ENCODE data around the gene CRYBB1.
A peak's percentile ranks its signal among the peaks of the same experiment; 100 is the strongest.

Gene CRYBB1

GRCh38 chr22:26617271-26618199 lies at the start of gene CRYBB1:
CRYBB1 (minus strand) TSS chr22:26618027; CDS start chr22:26616319, 1,708 bp downstream.
- no peak for DNase-seq

- DNase-seq, result no peak
These were observed 49.3 kb upstream of the CRYBB1 start for GRCh38 chr22:26667140-26667539.

DNA sequence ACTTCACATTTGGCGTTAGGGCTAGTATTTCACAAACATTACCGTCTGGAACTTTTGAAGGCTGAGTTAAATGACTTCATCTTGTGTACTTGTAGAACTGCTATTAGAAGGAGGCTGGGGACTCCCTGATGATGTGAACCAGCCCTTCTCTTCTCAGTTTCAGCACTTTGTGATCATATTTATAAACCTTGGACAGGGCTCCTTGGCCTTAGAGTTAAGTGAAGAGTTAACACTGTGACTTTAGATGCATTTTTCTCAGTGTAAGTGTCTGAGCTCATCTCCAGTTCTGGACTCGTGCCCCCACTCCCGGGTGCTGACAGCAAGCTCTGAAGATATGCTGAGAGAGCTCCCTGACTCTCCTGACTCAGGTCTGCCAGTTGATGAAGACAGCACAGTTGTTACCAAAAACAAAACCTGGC lies 48.0 kb upstream of the CRYBB1 start:
- DNase-seq, result no peak

DNA sequence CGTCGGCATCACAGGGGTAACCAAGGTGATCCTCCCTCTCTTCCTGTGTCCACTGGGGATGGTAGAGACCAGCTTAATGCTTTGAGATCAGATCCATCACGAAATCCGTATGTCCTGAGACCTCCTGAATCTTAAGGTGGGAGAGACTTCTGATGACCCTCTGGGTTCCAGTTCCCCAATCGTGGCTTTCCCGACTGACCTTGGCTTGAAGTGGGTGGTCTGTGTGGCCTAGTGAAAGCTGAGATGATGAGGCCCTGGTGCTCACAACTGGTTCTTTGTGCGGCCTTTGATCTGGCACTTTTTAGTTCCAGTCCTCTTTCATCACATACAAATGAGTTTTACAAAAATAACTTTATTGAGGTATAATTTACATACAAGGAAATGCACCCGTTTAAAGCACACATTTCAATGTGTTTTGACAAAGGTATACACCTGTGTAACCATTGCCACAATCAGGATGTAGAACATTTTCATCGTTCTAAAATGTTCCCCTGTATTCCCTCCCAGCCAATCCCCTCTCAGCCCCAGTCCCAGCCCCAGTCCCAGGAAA lies 45.6 kb upstream of the CRYBB1 start:
- no peak for DNase-seq

DNA sequence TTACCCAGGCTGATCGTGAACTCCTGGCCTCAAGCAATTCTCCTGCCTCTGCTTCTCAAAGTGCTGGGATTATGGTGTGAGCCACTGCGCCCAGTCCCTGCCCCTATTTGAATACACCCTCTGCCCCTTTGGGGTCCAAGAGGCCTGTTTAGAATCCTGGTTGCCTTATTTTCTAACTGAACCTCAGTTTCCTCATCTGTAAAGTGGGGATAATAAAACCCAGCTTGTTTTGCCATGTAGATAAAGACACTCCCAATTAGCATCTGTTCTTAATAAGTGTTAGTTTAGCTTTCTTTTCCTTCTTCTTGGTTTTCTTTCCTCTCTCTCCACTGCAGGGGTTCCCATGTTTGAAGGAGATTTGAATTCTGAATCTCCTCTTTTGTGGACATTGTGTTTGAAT lies 44.3 kb upstream of the CRYBB1 start:
- no peak for DNase-seq

DNA sequence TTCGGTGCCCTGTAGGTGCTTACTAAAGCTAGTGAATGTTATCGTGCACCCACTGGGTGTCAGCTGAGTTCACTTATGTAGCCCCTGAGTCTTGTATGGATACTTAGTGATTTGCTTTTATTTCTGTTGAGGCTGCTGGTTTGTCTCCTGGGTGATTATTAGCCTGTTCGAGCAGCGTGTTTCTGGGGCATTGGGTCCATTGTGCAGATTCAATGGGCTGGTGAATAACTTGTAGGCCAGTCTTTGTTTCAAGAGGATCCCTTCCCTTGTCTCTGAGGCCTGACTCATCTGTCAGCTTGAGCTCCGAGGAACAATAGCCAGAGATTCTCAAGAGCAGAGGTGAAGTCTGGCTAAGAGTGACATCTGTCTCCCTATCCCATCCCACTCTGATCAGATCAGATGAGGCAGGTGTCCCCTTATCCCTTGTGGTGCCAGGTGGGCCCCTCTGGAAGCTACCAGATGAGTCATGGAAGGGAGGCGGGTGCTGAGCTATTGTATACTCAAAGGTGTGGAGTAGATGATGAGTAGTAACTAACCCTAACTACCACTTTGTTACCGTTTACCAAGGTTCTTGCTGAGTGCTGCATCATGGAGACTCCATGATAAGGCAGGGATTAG lies 43.2 kb upstream of the CRYBB1 start:
- no peak for DNase-seq

- no peak for DNase-seq
These were observed 42.5 kb upstream of the CRYBB1 start for GRCh38 chr22:26660356-26660755.

- DNase-seq, result peak; percentile 37
These were observed 41.0 kb upstream of the CRYBB1 start for GRCh38 chr22:26658671-26659478.

GRCh38 chr22:26658161-26658560 lies 40.3 kb upstream of the CRYBB1 start:
- DNase-seq, result no peak

- DNase-seq, result no peak
These were observed 39.3 kb upstream of the CRYBB1 start, which contains the start of gene MIAT for GRCh38 chr22:26656891-26657851. MIAT (plus strand) TSS chr22:26657588.

- DNase-seq, result no peak
These were observed 34.0 kb upstream of the CRYBB1 start for GRCh38 chr22:26651815-26652214.

DNA sequence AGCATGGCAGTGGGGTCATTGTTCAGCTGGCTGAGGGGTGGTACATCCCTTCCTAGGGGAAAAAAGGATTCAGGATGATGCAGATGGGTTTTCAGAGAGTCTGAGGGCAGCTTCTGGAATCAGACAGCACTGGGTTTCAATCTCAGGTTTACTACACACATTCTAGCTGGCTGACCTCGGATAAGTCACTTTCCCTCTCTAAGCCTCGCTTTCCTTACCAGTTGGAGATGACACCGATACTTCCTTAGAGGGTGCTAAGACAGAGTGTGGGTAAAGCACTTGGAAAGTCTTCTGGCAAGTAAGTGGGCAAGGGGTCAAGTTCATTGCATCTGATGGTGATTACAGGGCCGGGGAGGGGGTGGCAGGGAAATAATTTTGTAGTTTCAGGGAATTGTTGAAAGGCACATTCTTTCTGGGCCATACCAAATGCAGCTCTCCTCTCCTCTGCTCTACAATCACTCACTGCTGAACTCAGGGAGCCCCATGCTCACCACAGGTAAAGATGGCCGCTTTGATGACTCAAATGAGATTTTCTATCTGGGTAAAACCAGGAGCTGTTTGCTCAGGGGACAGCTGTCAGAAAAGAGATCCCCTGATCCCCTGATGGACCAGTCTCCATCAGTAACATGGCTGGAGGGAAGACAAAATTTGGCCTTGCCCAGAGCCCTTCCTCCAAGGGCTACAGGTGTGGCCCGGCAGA lies 33.0 kb upstream of the CRYBB1 start:
- no peak for DNase-seq

DNA sequence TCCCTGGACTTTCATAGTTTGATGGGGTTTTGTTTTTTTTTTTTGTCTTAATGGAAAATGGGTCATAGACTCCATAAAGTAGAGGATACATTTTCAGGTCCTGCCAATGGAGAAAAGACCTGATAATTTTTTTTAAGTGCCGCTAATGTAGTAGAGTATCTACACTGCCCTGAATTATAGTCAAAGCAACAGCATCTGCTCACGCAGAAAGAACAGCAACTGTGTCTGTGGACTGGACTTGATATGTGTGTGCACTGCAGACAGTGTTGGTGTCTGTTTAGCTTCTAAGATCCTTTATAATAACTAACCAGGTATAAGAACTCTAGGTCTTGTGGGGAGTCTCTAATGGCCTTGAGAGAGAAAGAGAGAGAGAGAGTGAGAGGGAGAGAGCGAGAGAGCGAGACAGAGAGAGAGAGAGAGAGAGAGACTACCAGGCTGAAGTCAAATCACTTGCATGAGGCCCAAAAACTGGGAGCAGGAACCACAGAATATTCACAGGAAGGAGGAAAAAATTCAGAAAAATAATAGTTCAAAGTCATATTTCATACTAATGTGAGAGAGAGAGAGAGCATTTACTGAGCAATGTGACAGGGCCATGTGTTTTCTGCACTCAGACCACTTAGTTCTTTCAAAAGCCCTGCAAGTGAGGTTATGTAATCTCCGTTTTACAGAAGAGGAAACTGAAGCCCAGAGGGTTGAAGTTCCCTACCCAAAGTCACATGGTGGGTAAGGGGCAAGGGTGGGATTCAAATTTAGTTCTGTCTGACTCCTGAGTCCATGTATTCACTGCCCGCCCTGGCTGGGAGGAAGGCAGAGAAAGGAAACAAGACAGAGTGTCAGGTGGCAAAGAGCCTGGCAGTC lies 30.9 kb upstream of the CRYBB1 start:
- peak; percentile 25 for DNase-seq

- peak; percentile 47 for DNase-seq
These were observed 30.2 kb upstream of the CRYBB1 start for GRCh38 chr22:26648011-26648497.

DNA sequence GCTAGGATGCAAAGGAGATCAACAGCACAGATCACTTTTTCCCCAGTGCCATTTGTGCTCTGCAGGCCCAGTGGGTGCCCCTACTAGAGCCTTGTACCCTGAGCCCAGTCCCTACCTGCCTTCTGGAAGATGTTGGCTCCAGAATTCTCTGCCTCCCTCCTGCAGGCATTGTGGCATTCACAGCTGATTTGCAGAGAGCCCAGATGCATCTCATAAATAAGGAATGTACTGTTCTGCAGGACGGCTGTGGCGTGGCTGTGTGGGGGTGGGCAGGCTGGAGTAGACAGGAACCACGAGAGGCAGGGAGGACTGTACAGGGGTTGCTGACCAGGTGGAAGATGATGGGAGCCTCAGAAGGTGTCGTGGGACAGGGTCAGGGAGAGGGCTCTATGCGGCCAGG lies 28.3 kb upstream of the CRYBB1 start:
- peak; percentile 6 for DNase-seq

- DNase-seq, result no peak
These were observed 25.7 kb upstream of the CRYBB1 start for GRCh38 chr22:26643418-26644100.

GRCh38 chr22:26642465-26643417 lies 24.9 kb upstream of the CRYBB1 start:
- no peak for DNase-seq

DNA sequence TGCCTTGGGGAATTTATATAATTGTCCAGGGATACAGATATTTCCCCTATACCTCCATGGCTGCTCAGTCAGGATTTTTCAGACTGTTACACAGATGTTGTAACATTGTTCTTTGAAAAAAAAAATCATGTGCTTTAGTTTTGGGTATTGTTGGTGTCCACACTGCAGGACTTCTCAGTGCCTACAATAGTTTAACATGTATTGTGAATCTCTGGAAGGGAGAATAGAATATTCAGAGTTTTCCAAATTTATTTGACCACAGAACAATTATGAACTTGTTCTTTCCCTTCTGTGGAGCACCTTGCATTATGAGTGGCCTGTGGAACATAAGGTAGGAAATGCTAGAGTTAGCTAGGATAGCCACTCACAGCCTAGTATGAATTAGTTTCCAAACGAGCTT lies 18.5 kb upstream of the CRYBB1 start:
- no peak for DNase-seq
